Inflammatory macrophage treated with lipopolysaccharide for 4 hours (primary cell): ENCODE measurements around the gene NAV2.

ENCODE experiments used
- DNase-seq: peaks from one replicate; pipeline ENCODE4 v3.0.0-alpha.2; 2020

NAV2 gene

GRCh38 chr11:19721176-19721575, 8.5 kb downstream of the NAV2 start:
- peak; percentile 85 for DNase-seq

- no peak for DNase-seq
Observed at GRCh38 chr11:19722702-19723101, 10.1 kb downstream of the NAV2 start.

GRCh38 chr11:19723572-19724342, 11.1 kb downstream of the NAV2 start:
- DNase-seq, result peak; percentile 44

DNA sequence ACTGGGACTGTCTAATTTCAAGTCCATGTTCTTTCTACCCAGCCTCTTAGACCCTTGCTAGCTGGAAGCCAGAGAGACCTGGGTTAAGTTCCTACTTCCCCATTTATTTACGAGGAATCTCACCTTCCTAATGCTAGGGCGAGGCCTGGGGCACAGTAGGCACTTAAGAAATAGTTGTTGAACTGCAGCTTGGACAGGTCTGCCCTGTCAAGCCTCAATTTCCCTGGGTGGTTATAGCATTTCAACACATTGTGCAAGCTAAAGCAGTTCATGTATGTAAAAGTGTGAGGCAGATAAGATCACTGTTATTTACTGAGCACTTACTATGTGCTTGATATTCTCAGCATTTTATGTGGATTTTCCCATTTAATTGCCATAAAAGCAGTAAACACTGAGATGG, 12.1 kb downstream of the NAV2 start:
- DNase-seq, result no peak

- no peak for DNase-seq
Observed at GRCh38 chr11:19725379-19726079, 12.9 kb downstream of the NAV2 start.

DNA sequence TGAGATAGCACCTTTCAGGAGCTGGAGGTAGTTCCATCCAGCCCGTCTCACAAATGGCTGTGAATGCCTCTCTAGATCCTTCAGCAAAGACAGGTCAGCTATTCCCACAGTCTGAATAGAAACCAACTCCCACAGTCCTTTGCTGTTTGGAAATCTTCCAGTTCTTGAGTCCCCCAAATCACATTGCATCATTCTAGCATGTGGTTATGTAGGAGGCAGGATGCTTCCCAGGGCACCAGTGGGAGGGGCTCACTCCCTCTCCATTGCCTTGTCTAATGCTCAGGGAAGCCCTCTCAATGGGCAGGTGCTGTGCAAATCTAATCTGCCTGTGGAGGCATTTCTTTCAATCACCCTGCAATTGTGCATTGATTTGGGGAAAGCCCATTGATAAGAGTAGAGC, 14.6 kb downstream of the NAV2 start:
- DNase-seq, result peak; percentile 78

DNA sequence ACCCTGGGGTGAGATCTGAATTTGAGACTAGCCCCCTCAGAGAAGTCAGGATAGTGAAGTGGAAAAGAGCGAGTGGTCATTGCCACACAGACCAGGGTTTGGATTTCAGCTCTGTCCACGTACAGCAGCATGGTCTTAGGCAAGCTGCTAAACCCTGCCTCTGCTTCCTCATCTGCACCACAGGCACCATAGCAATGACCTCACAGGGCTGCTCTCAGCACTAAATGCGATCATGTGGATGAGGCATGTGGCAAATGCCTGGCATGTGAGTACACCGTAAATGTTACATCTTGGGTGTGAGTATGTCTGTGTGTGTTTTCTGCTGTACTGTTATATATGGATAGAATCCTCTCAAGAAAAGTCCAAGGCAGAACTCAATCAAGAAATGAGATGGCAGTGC, 15.8 kb downstream of the NAV2 start:
- peak; percentile 91 for DNase-seq

- DNase-seq, result no peak
Observed at GRCh38 chr11:19729141-19729540, 16.5 kb downstream of the NAV2 start.

DNA sequence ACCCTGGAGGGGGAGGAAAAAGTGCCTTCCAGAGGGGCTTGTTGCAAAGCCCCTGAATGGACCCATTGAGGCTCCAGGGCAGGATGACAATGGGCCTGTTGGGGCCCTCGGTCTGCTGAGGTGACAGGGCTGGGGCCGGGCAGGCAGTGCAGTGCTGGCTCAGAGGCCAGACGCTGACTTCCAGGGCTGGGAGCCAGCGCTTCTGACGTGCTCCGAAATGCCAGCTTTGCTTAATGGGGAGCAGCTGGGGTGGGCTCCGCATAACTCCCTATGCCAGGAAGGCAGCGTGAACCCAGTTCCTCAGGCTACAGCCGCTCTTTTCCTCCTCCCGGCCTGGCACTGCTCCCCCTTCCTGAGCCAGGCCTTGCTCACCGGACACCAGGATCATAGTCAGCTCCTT, 17.7 kb downstream of the NAV2 start:
- no peak for DNase-seq

GRCh38 chr11:19734171-19734570, 21.5 kb downstream of the NAV2 start:
- no peak for DNase-seq

DNA sequence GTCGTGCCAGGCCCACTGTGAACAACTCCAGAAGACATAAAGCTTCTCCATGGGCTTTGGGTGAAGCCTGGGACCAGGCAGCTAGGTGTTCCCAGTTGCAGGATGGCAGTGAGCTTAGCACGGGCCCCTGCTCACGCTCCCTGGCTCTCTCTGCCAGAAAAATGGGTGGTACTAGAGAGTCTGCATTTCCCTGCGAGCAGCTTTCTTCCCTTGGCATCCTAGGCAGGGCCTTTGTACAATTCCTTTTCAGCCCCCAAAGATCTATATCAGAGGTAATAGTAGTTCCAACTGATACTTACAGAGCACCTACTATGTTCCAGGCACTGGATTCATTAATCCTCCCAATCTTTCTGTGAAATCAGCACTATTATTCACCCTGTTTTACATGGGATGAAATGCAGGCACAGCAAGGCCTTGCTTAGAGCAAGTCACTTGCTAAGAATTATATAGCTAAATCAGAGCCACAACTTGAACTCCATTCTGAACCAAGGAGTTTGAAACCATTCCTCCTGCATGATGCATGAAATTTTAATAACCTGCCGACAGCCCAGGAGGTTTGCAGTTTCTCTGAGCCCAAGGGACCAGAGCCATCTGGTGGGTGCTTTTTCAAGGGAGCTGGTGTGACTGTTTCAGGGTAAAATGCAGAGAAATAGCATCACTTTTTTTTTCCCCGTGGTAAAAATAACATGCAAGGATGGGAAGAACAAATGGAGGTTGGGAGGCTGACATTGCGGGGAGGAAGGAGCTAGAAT, 22.7 kb downstream of the NAV2 start:
- no peak for DNase-seq

GRCh38 chr11:19735909-19736498, 23.4 kb downstream of the NAV2 start:
- no peak for DNase-seq

- no peak for DNase-seq
Observed at GRCh38 chr11:19736831-19737230, 24.2 kb downstream of the NAV2 start.

DNA sequence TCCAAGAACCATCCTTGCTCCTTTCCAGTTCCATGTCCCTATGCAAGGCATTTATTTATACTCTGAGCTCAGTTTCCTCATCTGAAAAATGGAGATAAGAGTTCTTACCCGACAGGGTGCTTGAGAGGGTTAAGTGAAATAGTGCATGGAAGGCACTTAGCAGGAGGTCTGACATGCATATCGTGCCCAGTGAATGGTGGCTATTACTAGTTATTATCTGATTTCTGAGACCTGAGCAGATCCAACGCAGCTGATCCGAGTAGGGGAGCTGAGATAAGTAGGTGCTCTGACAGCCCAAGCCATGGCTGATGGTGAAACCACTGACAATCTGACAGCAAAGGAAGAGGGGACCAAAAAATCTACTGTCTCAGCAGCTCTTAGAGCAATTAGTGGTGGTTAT, 24.9 kb downstream of the NAV2 start:
- no peak for DNase-seq

DNA sequence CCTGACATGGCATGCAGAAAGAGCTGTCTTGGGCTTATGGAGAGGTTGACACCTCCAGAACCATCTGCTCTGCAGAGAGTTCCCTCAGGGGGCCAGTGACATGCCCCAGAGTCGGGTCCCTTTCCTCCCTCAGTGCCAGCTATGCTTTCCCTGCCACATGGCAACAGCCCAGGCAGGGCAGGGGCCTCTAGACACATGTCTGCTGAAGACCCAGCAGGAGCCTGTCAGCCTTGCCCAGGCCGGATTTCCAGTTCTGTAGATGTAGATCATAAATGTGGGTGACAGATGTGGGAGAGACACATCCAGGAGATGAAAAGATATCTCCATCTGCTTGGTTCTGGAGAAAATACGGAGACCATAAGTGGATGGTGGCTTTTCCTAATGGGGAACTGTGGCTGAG, 25.5 kb downstream of the NAV2 start:
- DNase-seq, result no peak

DNA sequence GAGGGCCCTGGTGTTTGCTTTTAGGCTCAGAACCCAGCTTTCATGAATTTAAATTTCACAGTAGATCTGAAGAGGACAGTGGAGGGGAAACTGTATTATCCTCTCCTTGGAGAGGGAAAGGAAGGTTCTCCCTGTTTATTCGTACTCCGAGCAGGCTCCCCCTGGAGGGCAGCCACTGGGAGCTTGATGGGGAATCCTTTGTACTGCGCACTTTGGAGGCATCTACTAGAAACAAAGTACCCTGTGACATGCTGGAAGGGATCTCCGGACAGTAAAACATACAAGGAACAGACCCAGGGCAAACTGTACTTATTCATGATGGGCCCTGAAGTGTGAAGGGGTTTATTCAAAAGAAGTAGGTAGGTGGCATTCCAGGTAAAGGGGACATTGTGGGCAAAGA, 27.2 kb downstream of the NAV2 start:
- no peak for DNase-seq

DNA sequence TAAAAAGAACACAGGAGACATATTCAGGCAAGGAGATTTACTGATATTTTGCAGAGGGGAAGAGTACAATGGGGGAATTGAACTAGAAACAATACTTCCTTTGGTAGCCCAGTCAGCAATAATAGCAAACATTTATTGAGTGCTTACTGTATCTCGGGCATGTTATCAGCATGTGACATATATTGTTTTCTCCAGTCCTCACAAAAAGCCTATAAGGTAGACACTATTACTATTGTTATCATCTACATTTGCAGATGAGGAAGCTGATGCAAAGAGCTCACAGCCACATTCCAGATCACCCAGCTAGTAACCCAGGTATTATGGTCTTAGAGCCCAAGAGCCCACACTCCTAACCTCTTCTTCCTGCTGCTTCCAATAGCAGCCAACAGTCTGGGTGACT, 27.9 kb downstream of the NAV2 start:
- DNase-seq, result no peak

DNA sequence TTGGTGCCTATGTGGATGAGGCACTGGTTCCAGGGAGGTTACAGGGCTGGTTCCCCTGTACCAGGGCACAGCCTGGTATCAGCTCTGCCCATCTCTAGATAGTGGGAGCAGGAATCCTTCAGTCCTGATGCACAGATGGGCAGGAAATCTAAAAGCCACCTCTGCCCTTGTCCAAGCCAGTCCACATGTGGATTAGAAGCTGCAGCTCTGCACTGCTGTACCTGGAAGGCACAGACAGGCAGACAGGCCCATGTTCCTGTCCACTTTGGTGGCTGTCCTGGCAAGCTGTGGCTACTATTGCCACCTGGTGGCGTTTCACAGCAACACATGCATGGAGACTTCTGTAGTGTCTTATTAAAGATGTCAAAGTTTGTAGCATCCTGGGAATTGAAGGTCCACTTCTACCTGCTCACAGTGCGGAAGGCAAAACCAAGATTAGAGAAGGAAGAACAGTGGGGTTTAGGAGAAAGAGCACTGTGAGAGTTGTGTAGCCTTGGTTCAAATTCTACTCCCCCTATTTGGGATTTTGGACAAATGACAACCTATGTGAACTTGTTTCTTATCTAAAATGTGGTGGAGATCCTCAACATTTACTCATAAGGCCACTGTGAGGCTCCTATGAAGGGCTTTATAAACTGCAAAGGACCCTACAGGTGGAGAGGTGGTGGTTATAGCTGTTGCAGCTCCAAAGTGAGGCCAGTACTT, 30.1 kb downstream of the NAV2 start:
- peak; percentile 69 for DNase-seq

- DNase-seq, result no peak
Observed at GRCh38 chr11:19743622-19744021, 31.0 kb downstream of the NAV2 start.

DNA sequence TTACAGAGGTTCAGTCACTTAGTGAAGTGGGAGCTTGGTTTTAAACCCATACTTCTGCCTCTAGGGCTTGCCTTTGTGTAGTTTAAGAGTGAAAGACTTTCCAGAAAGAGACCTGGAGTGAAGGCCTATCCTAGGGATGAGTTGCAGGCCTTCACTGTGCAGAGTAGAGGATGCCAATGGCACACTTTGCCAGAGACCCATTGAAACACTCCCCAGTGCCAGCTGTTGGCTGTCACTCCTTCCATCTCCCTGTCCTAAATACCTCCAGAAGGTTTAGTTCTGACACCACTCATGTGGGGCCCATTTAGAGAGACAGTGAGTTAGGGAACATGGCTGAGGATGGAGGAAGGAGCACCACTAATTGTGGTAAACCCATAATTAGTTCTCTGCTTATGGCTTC, 31.5 kb downstream of the NAV2 start:
- DNase-seq, result no peak

GRCh38 chr11:19746086-19746485, 33.4 kb downstream of the NAV2 start:
- DNase-seq, result no peak

DNA sequence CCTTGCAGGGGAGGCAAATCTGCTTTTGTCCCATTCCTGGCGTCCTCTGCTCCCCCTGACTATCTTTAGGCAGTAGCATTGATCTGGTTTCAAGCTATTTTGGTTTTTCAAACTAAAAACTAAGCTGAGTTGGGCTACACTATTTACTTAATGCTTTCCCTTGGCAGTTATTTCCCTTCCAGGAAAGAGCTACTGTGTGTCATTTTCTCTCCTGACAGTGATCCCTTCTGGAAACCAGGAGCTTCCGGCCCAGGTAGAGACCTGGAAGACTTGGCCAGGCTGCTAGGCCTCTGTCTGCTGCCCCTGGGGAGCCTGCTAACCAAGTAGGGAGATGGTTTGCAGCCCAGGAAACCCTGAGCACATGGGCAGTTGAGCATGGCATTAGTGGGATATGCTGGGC, 35.0 kb downstream of the NAV2 start:
- no peak for DNase-seq

DNA sequence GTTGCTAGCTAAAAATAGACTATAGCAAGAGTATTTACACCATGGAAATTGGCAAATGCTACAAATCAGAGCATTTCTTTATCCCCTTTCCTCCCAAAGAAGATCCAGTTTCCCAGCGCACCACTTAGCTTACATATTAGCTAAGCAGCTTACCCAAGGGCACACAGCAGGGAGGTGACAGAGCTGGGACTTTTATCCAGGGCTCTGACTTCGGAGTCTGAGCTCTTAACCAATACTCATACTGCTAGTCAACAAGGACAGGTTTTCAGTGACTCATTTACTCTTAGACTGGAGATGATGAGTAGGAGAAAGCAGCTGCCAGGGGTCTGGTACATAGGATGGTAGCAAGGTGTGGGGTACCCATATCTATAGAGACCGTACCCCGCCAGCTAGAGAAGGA, 38.4 kb downstream of the NAV2 start:
- DNase-seq, result no peak
